ENCODE results near the gene CCR2. TPM values are rescaled to one million over a fixed set of nuclear protein-coding genes. Genes with fewer than 3 reads are reported as not detected.

CCR2 gene
- total RNA-seq, 1 experiment from 2014 or later, result not detected

DNA sequence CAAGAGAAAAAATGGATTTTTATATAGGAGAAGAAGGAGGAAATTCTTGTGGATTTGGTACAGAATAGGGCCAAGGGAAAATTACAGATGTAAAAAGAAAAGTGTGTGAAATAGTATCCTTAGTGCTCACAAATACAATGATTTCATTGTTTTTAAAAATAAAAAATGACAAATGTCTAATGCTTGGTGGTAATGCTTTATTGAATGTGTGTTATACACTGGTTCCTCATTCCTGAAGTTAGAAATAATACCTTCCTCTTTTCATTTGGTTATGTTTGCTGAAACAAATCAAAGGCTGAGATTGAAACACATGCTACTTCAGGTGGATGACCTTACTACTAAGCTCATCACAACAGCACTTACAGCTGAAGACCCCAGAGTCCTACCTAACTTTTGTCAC lies 37.7 kb upstream of the CCR2 start:
- TF ChIP-seq, protein P1, sequence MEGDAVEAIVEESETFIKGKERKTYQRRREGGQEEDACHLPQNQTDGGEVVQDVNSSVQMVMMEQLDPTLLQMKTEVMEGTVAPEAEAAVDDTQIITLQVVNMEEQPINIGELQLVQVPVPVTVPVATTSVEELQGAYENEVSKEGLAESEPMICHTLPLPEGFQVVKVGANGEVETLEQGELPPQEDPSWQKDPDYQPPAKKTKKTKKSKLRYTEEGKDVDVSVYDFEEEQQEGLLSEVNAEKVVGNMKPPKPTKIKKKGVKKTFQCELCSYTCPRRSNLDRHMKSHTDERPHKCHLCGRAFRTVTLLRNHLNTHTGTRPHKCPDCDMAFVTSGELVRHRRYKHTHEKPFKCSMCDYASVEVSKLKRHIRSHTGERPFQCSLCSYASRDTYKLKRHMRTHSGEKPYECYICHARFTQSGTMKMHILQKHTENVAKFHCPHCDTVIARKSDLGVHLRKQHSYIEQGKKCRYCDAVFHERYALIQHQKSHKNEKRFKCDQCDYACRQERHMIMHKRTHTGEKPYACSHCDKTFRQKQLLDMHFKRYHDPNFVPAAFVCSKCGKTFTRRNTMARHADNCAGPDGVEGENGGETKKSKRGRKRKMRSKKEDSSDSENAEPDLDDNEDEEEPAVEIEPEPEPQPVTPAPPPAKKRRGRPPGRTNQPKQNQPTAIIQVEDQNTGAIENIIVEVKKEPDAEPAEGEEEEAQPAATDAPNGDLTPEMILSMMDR (IDR thresholded peaks at IDR 0.05; ENCODE audit: unreplicated experiment), result no peak
- intact Hi-C loops (cut with micrococcal nuclease; ENCODE audit: unreplicated experiment), result no loop called here
- H3K9me3 Mint-ChIP-seq (ENCODE audit: low read depth, unreplicated experiment), result no peaks in the 10 kb centered on the region
- no peaks in the 10 kb centered on the region for H3K36me3 Mint-ChIP-seq (ENCODE audit: insufficient read depth, unreplicated experiment)
- CTCF ChIA-PET, result interaction anchor here (1.2 kb wide), 1 partner anchor 10 kb away, joined by 4 read pairs; no protein-coding TSS in a partner anchor
- BruUV-seq (replicated peaks), result no TSS peak
- peaks cover 51% of the 10 kb centered on the region for H3K27me3 Mint-ChIP-seq (ENCODE audit: unreplicated experiment)
- no peak overlapping the region for H3K27ac Mint-ChIP-seq (ENCODE audit: unreplicated experiment)
- peaks cover 8% of the 10 kb centered on the region for H3K4me1 Mint-ChIP-seq (ENCODE audit: low read depth, unreplicated experiment)
- DNase-seq, result no peak
- H3K4me3 Mint-ChIP-seq (ENCODE audit: low read depth, unreplicated experiment), result no peak overlapping the region

DNA sequence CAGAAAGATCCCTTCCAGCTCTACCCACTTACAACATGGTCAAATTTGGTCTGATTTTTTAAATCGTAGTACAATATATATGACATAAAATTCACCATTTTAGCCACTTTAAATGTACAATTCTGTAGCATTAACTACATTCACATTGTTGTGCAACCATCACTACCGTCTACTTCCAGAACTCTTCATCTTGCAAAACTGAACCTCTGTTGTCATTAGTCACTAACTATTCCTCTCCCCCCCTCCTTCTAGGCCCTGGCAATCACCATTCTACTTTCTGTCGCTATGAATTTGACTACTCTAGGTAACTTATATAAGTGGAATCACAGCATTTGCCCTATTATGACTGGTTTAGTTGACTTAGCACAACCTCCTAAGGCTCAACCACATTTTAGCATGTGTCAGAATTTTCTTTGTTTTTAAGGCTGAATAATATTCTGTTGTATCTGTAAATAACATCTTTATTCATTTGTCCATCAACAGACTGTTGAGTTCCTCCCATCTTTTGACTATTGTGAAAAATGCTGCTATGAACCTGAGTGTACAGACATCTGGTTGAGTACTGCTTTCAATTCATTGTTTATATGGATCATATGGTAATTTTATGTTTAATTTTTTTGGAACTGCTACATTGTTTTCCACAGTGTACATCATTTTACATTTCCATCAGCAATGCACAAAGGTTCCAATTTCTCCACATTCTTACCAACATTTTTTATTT lies 35.5 kb upstream of the CCR2 start:
- DNase-seq, result no peak
- Mint-ChIP-seq H3K4me1 (ENCODE audit: low read depth, unreplicated experiment) (peaks cover 8% of the 10 kb centered on the region), H3K36me3 (ENCODE audit: insufficient read depth, unreplicated experiment) (no peaks in the 10 kb centered on the region), H3K4me3 (ENCODE audit: low read depth, unreplicated experiment) (no peak overlapping the region), H3K27ac (ENCODE audit: unreplicated experiment) (no peak overlapping the region), H3K9me3 (ENCODE audit: low read depth, unreplicated experiment) (no peaks in the 10 kb centered on the region), H3K27me3 (ENCODE audit: unreplicated experiment) (peaks cover 59% of the 10 kb centered on the region)
- TF ChIP-seq, protein P1 (IDR thresholded peaks at IDR 0.05; ENCODE audit: unreplicated experiment), result no peak
- BruUV-seq (replicated peaks), result no TSS peak
- CTCF ChIA-PET, result no interaction called here
- intact Hi-C loops (cut with micrococcal nuclease; ENCODE audit: unreplicated experiment), result no loop called here

DNA sequence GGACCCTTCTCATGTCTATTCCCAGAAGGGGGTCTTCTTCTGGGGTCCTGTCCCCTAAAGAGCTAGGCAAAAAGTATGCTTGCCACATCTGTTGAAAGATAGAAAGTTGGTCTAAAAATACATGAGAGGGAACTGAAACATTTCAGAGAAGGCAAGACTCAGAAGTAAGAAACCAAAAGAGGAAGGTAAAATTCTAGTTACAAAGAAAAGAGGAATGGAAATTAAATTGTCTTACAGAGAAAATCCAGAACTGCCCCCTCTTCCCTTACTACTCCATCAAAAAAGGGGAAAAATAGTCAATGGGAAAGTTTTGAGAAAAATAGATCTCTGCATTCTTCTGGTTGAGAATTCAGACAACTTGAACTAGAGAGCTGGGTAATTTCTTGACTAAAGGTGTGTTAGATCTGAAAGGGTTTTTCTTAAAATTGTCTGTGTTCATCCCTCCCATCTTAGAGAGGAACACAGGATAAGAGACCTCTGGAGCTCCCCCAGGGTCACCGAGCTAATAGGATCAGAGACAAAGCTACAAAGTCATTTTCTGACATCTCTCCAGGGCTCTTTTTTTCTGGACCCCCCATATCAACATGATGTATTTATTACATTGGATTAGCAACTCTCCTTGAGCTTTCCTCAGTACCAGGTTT lies 32.3 kb upstream of the CCR2 start:
- no TSS peak for BruUV-seq (replicated peaks)
- Mint-ChIP-seq H3K9me3 (ENCODE audit: low read depth, unreplicated experiment) (peaks cover 2% of the 10 kb centered on the region), H3K27ac (ENCODE audit: unreplicated experiment) (no peak overlapping the region), H3K4me1 (ENCODE audit: low read depth, unreplicated experiment) (no peaks in the 10 kb centered on the region), H3K36me3 (ENCODE audit: insufficient read depth, unreplicated experiment) (no peaks in the 10 kb centered on the region), H3K4me3 (ENCODE audit: low read depth, unreplicated experiment) (no peak overlapping the region), H3K27me3 (ENCODE audit: unreplicated experiment) (peaks cover 55% of the 10 kb centered on the region)
- intact Hi-C loops (cut with micrococcal nuclease; ENCODE audit: unreplicated experiment), result no loop called here
- TF ChIP-seq, protein P1 (IDR thresholded peaks at IDR 0.05; ENCODE audit: unreplicated experiment), result no peak
- no peak for DNase-seq
- CTCF ChIA-PET, result no interaction called here

DNA sequence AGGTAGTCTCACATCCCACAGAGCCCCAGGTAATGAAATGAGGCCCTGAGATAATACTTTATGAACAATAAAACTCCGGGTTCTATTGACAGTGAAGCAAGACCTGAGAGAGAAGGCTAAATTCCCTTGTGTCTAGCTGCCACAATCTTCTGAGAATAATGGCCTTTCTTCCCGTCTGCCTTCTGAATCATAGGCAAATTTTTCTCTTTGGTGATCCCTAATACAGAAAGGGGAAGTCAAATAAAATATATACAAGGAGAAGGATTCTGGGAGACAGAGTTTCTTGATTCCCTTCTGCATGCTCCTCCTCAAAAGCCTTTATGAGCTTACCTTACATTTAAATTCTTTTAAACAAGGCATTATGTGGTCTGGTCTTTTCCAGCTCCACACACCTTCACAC lies 29.9 kb upstream of the CCR2 start:
- Mint-ChIP-seq H3K27ac (ENCODE audit: unreplicated experiment) (no peak overlapping the region), H3K4me3 (ENCODE audit: low read depth, unreplicated experiment) (no peak overlapping the region), H3K4me1 (ENCODE audit: low read depth, unreplicated experiment) (no peaks in the 10 kb centered on the region), H3K27me3 (ENCODE audit: unreplicated experiment) (peaks cover 41% of the 10 kb centered on the region), H3K9me3 (ENCODE audit: low read depth, unreplicated experiment) (peaks cover 2% of the 10 kb centered on the region), H3K36me3 (ENCODE audit: insufficient read depth, unreplicated experiment) (no peaks in the 10 kb centered on the region)
- no TSS peak for BruUV-seq (replicated peaks)
- DNase-seq, result no peak
- CTCF ChIA-PET, result no interaction called here
- TF ChIP-seq, protein P1 (IDR thresholded peaks at IDR 0.05; ENCODE audit: unreplicated experiment), result no peak
- intact Hi-C loops (cut with micrococcal nuclease; ENCODE audit: unreplicated experiment), result no loop called here

Measured in Calu3 (cell line).